ENCODE measurements around the gene CORO1C.

CORO1C gene

GRCh38 chr12:108727161-108727560 lies 4.2 kb downstream of the CORO1C start:
- H3K9me3 ChIP-seq (ENCODE audit: control insufficient read depth, low read length): no peaks in the 10 kb centered on the region
- no peak overlapping the region for H3K4me3 ChIP-seq (ENCODE audit: insufficient read depth, low read depth, low read length, poor library complexity, severe bottlenecking)
- H3K27me3 ChIP-seq (replicated peaks; ENCODE audit: control insufficient read depth, insufficient read depth, low read length, poor library complexity, severe bottlenecking): no peaks in the 10 kb centered on the region
- peaks cover 7% of the 10 kb centered on the region for H3K4me1 ChIP-seq (ENCODE audit: control insufficient read depth, insufficient read depth, low read length, poor library complexity, severe bottlenecking)
- H3K36me3 ChIP-seq (ENCODE audit: control insufficient read depth, insufficient read depth, low read length): no peaks in the 10 kb centered on the region
- H3K27ac ChIP-seq (ENCODE audit: insufficient read depth, low read length, poor library complexity, severe bottlenecking): no peak overlapping the region
- DNase-seq: no peak

GRCh38 chr12:108724890-108725151 lies 6.5 kb downstream of the CORO1C start:
- Histone ChIP-seq H3K9me3 (ENCODE audit: control insufficient read depth, low read length) (no peaks in the 10 kb centered on the region), H3K27me3 (replicated peaks; ENCODE audit: control insufficient read depth, insufficient read depth, low read length, poor library complexity, severe bottlenecking) (no peaks in the 10 kb centered on the region), H3K4me1 (ENCODE audit: control insufficient read depth, insufficient read depth, low read length, poor library complexity, severe bottlenecking) (no peaks in the 10 kb centered on the region), H3K4me3 (ENCODE audit: insufficient read depth, low read depth, low read length, poor library complexity, severe bottlenecking) (no peak overlapping the region), H3K27ac (ENCODE audit: insufficient read depth, low read length, poor library complexity, severe bottlenecking) (no peak overlapping the region), H3K36me3 (ENCODE audit: control insufficient read depth, insufficient read depth, low read length) (no peaks in the 10 kb centered on the region)
- DNase-seq: no peak

- no peak for DNase-seq
Measured at GRCh38 chr12:108724054-108724889, 7.0 kb downstream of the CORO1C start.

GRCh38 chr12:108722992-108723766 lies 8.1 kb downstream of the CORO1C start:
- Histone ChIP-seq H3K9me3 (ENCODE audit: control insufficient read depth, low read length) (no peaks in the 10 kb centered on the region), H3K36me3 (ENCODE audit: control insufficient read depth, insufficient read depth, low read length) (no peaks in the 10 kb centered on the region), H3K27me3 (replicated peaks; ENCODE audit: control insufficient read depth, insufficient read depth, low read length, poor library complexity, severe bottlenecking) (no peaks in the 10 kb centered on the region), H3K4me3 (ENCODE audit: insufficient read depth, low read depth, low read length, poor library complexity, severe bottlenecking) (no peak overlapping the region), H3K27ac (ENCODE audit: insufficient read depth, low read length, poor library complexity, severe bottlenecking) (no peak overlapping the region), H3K4me1 (ENCODE audit: control insufficient read depth, insufficient read depth, low read length, poor library complexity, severe bottlenecking) (no peaks in the 10 kb centered on the region)
- no peak for DNase-seq

More at GRCh38 chr12:108724054-108724889, 7.0 kb downstream of the CORO1C start:
- Histone ChIP-seq H3K27me3 (replicated peaks; ENCODE audit: control insufficient read depth, insufficient read depth, low read length, poor library complexity, severe bottlenecking) (no peaks in the 10 kb centered on the region), H3K36me3 (ENCODE audit: control insufficient read depth, insufficient read depth, low read length) (no peaks in the 10 kb centered on the region), H3K9me3 (ENCODE audit: control insufficient read depth, low read length) (no peaks in the 10 kb centered on the region), H3K4me3 (ENCODE audit: insufficient read depth, low read depth, low read length, poor library complexity, severe bottlenecking) (no peak overlapping the region), H3K4me1 (ENCODE audit: control insufficient read depth, insufficient read depth, low read length, poor library complexity, severe bottlenecking) (no peaks in the 10 kb centered on the region), H3K27ac (ENCODE audit: insufficient read depth, low read length, poor library complexity, severe bottlenecking) (no peak overlapping the region)

- Histone ChIP-seq H3K27ac (ENCODE audit: insufficient read depth, low read length, poor library complexity, severe bottlenecking) (no peak overlapping the region), H3K9me3 (ENCODE audit: control insufficient read depth, low read length) (no peaks in the 10 kb centered on the region), H3K36me3 (ENCODE audit: control insufficient read depth, insufficient read depth, low read length) (no peaks in the 10 kb centered on the region), H3K4me3 (ENCODE audit: insufficient read depth, low read depth, low read length, poor library complexity, severe bottlenecking) (no peak overlapping the region), H3K27me3 (replicated peaks; ENCODE audit: control insufficient read depth, insufficient read depth, low read length, poor library complexity, severe bottlenecking) (no peaks in the 10 kb centered on the region), H3K4me1 (ENCODE audit: control insufficient read depth, insufficient read depth, low read length, poor library complexity, severe bottlenecking) (no peaks in the 10 kb centered on the region)
- no peak for DNase-seq
Measured at GRCh38 chr12:108722463-108722862, 8.9 kb downstream of the CORO1C start.

GRCh38 chr12:108721824-108722223 lies 9.5 kb downstream of the CORO1C start:
- H3K27me3 ChIP-seq (replicated peaks; ENCODE audit: control insufficient read depth, insufficient read depth, low read length, poor library complexity, severe bottlenecking): no peaks in the 10 kb centered on the region
- no peaks in the 10 kb centered on the region for H3K36me3 ChIP-seq (ENCODE audit: control insufficient read depth, insufficient read depth, low read length)
- H3K9me3 ChIP-seq (ENCODE audit: control insufficient read depth, low read length): no peaks in the 10 kb centered on the region
- H3K27ac ChIP-seq (ENCODE audit: insufficient read depth, low read length, poor library complexity, severe bottlenecking): no peak overlapping the region
- DNase-seq: no peak
- no peaks in the 10 kb centered on the region for H3K4me1 ChIP-seq (ENCODE audit: control insufficient read depth, insufficient read depth, low read length, poor library complexity, severe bottlenecking)
- no peak overlapping the region for H3K4me3 ChIP-seq (ENCODE audit: insufficient read depth, low read depth, low read length, poor library complexity, severe bottlenecking)

GRCh38 chr12:108720757-108721514 lies 10.4 kb downstream of the CORO1C start:
- Histone ChIP-seq H3K4me1 (ENCODE audit: control insufficient read depth, insufficient read depth, low read length, poor library complexity, severe bottlenecking) (no peaks in the 10 kb centered on the region), H3K27ac (ENCODE audit: insufficient read depth, low read length, poor library complexity, severe bottlenecking) (no peak overlapping the region)
- no peak for DNase-seq

GRCh38 chr12:108717243-108717642 lies 14.1 kb downstream of the CORO1C start:
- Histone ChIP-seq H3K4me3 (ENCODE audit: insufficient read depth, low read depth, low read length, poor library complexity, severe bottlenecking) (no peak overlapping the region), H3K36me3 (ENCODE audit: control insufficient read depth, insufficient read depth, low read length) (no peaks in the 10 kb centered on the region), H3K9me3 (ENCODE audit: control insufficient read depth, low read length) (no peaks in the 10 kb centered on the region), H3K4me1 (ENCODE audit: control insufficient read depth, insufficient read depth, low read length, poor library complexity, severe bottlenecking) (no peaks in the 10 kb centered on the region), H3K27ac (ENCODE audit: insufficient read depth, low read length, poor library complexity, severe bottlenecking) (no peak overlapping the region), H3K27me3 (replicated peaks; ENCODE audit: control insufficient read depth, insufficient read depth, low read length, poor library complexity, severe bottlenecking) (no peaks in the 10 kb centered on the region)
- DNase-seq: no peak

More at GRCh38 chr12:108720757-108721514, 10.4 kb downstream of the CORO1C start:
- Histone ChIP-seq H3K36me3 (ENCODE audit: control insufficient read depth, insufficient read depth, low read length) (no peaks in the 10 kb centered on the region), H3K9me3 (ENCODE audit: control insufficient read depth, low read length) (no peaks in the 10 kb centered on the region), H3K4me3 (ENCODE audit: insufficient read depth, low read depth, low read length, poor library complexity, severe bottlenecking) (no peak overlapping the region), H3K27me3 (replicated peaks; ENCODE audit: control insufficient read depth, insufficient read depth, low read length, poor library complexity, severe bottlenecking) (no peaks in the 10 kb centered on the region)

- Histone ChIP-seq H3K4me3 (ENCODE audit: insufficient read depth, low read depth, low read length, poor library complexity, severe bottlenecking) (no peak overlapping the region), H3K36me3 (ENCODE audit: control insufficient read depth, insufficient read depth, low read length) (no peaks in the 10 kb centered on the region), H3K9me3 (ENCODE audit: control insufficient read depth, low read length) (no peaks in the 10 kb centered on the region), H3K27ac (ENCODE audit: insufficient read depth, low read length, poor library complexity, severe bottlenecking) (no peak overlapping the region), H3K27me3 (replicated peaks; ENCODE audit: control insufficient read depth, insufficient read depth, low read length, poor library complexity, severe bottlenecking) (no peaks in the 10 kb centered on the region), H3K4me1 (ENCODE audit: control insufficient read depth, insufficient read depth, low read length, poor library complexity, severe bottlenecking) (no peaks in the 10 kb centered on the region)
- DNase-seq: no peak
Measured at GRCh38 chr12:108714866-108715265, 16.5 kb downstream of the CORO1C start.

GRCh38 chr12:108713471-108713870 lies 17.8 kb downstream of the CORO1C start:
- no peaks in the 10 kb centered on the region for H3K9me3 ChIP-seq (ENCODE audit: control insufficient read depth, low read length)
- no peaks in the 10 kb centered on the region for H3K4me1 ChIP-seq (ENCODE audit: control insufficient read depth, insufficient read depth, low read length, poor library complexity, severe bottlenecking)
- no peak overlapping the region for H3K4me3 ChIP-seq (ENCODE audit: insufficient read depth, low read depth, low read length, poor library complexity, severe bottlenecking)
- no peaks in the 10 kb centered on the region for H3K27me3 ChIP-seq (replicated peaks; ENCODE audit: control insufficient read depth, insufficient read depth, low read length, poor library complexity, severe bottlenecking)
- no peaks in the 10 kb centered on the region for H3K36me3 ChIP-seq (ENCODE audit: control insufficient read depth, insufficient read depth, low read length)
- no peak for DNase-seq
- no peak overlapping the region for H3K27ac ChIP-seq (ENCODE audit: insufficient read depth, low read length, poor library complexity, severe bottlenecking)

Data from effector memory CD4-positive, alpha-beta T cell (primary cell).